HEK293T (cell line): ENCODE data around the gene PITHD1.

Experiments
- CTCF ChIA-PET: fragments of 350-600 bp; formaldehyde crosslinking; extraction: SDS; loops from one replicate; lab custom pipeline; 2021; ENCODE audit warnings: antibody characterized with exemption, inconsistent platforms; lab: Yijun Ruan, JAX
- POLR2A ChIA-PET: fragments of 350-600 bp; formaldehyde crosslinking; extraction: SDS; loops from one replicate; lab custom pipeline; 2020; ENCODE audit warnings: antibody characterized with exemption, inconsistent platforms; lab: Yijun Ruan, JAX
- DNase-seq: peaks from one replicate; pipeline ENCODE4 v3.0.0; 2012; ENCODE audit warnings: mixed read lengths; ENCODE audit errors: extremely low spot score
- ARNT ChIP-seq: fragments of 450-650 bp; IDR thresholded peaks from 2 replicates; pipeline ENCODE4 v1.6.1; 2017; ENCODE audit warnings: mild to moderate bottlenecking
- BHLHE40 ChIP-seq: fragments of 450-650 bp; IDR thresholded peaks from 2 replicates; pipeline ENCODE4 v1.6.1; 2016; ENCODE audit warnings: mild to moderate bottlenecking, moderate library complexity, borderline replicate concordance
- CTBP1 ChIP-seq: fragments of 450-650 bp; IDR thresholded peaks from 2 replicates; pipeline ENCODE4 v1.6.1; 2016; ENCODE audit warnings: borderline replicate concordance
- ELF4 ChIP-seq: fragments of 450-650 bp; IDR thresholded peaks from 2 replicates; pipeline ENCODE4 v1.6.1; 2017; ENCODE audit warnings: antibody characterized with exemption
- FOXA1 ChIP-seq: fragments of 450-650 bp; IDR thresholded peaks from 2 replicates; pipeline ENCODE4 v1.6.1; 2016; ENCODE audit warnings: mild to moderate bottlenecking
- FOXK2 ChIP-seq: fragments of 450-650 bp; IDR thresholded peaks from 2 replicates; pipeline ENCODE4 v1.6.1; 2016; ENCODE audit warnings: mild to moderate bottlenecking
- FOXM1 ChIP-seq: fragments of 450-650 bp; IDR thresholded peaks from 2 replicates; pipeline ENCODE4 v1.6.1; 2017; ENCODE audit warnings: mild to moderate bottlenecking, borderline replicate concordance
- HDGF ChIP-seq: fragments of 450-650 bp; IDR thresholded peaks from 2 replicates; pipeline ENCODE4 v1.6.1; 2017; ENCODE audit warnings: antibody characterized with exemption, borderline replicate concordance
- L3MBTL2 ChIP-seq: fragments of 450-650 bp; conservative IDR thresholded peaks from 2 replicates; pipeline ENCODE4 v1.6.1; 2016; ENCODE audit warnings: mild to moderate bottlenecking
- LEF1 ChIP-seq: fragments of 450-650 bp; IDR thresholded peaks from 2 replicates; pipeline ENCODE4 v1.6.1; 2017; ENCODE audit warnings: mild to moderate bottlenecking, borderline replicate concordance
- NFRKB ChIP-seq: fragments of 450-650 bp; IDR thresholded peaks from 2 replicates; pipeline ENCODE4 v1.6.1; 2016; ENCODE audit warnings: mild to moderate bottlenecking, moderate library complexity
- PKNOX1 ChIP-seq: fragments of 450-650 bp; IDR thresholded peaks from 2 replicates; pipeline ENCODE4 v1.6.1; 2016
- SP1 ChIP-seq: fragments of 450-650 bp; IDR thresholded peaks from 2 replicates; pipeline ENCODE4 v1.6.1; 2017
- SUZ12 ChIP-seq: fragments of 450-650 bp; IDR thresholded peaks from 2 replicates; pipeline ENCODE4 v1.6.1; 2016; ENCODE audit warnings: mild to moderate bottlenecking
- TARDBP ChIP-seq: fragments of 450-650 bp; IDR thresholded peaks from 2 replicates; pipeline ENCODE4 v1.6.1; 2016
- ZNF384 ChIP-seq: fragments of 450-650 bp; IDR thresholded peaks from 2 replicates; pipeline ENCODE4 v1.6.1; 2016

Gene PITHD1

GRCh38 chr1:23763041-23763577 is 15.1 kb upstream of the PITHD1 start:
- DNase-seq, result no peak
- TF ChIP-seq NFRKB, result no peak
- TF ChIP-seq LEF1, result no peak
- no peak for TF ChIP-seq ARNT
- no peak for TF ChIP-seq L3MBTL2
- no peak for TF ChIP-seq SP1
- TF ChIP-seq CTBP1, result no peak
- TF ChIP-seq FOXK2, result no peak
- TF ChIP-seq ELF4, result no peak
- POLR2A ChIA-PET, result interaction anchor here (0.7 to 1.0 kb wide), 2 partner anchors 20 to 72 kb away, joined by 3 to 4 read pairs; partner anchors contain the start of genes ELOA and RPL11
- CTCF ChIA-PET, result no interaction called here

GRCh38 chr1:23768733-23769132 is 9.5 kb upstream of the PITHD1 start:
- ChIA-PET POLR2A (no interaction called here), CTCF (interaction anchor here (0.6 kb wide), 1 partner anchor 9 kb away, joined by 4 read pairs; the partner anchor contains the start of gene PITHD1)
- TF ChIP-seq HDGF (no peak), LEF1 (no peak), L3MBTL2 (no peak), PKNOX1 (no peak), BHLHE40 (no peak)

DNA sequence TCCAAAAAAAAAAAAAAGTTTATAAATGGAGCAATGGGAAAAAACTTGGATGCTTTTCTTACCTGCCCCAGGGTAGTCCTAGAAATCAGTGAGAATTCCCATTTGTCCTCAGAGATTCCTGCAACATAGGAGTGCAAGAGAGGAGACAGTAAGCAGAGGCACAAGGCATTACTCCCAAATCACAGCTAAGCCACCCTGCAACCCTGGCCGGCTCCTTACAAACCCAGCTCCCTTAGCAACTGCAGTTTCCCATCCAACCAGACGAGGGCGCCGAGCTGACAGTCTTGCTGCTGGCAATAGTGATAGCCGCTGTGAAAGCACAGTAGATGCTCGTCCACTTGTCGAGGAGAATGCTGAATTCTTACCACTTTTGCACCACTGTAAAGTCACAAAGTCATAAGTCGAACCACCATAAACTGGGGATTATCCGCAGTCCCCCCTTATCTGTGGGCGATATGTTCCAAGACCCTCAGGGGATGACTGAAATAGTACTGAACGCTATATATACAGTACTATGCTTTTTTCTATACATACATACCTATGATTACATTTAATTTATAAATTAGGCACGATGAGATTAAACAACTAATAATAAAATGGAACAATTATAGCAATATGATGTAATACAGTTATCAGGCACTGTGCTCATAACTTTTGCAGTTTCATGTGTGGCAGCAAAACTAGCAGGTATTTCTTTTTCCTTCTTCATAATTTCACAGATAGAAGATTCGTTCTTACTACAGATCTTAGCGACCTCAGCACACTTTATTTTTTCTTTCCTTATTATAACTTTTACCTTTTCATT is 6.0 kb upstream of the PITHD1 start:
- CTCF ChIA-PET, result interaction anchor here (0.6 to 1.8 kb wide), 12 partner anchors 8 to 251 kb away, joined by 3 to 13 read pairs (median 4); no protein-coding TSS in a partner anchor
- TF ChIP-seq SUZ12, result no peak
- no peak for TF ChIP-seq LEF1
- no peak for TF ChIP-seq ZNF384
- TF ChIP-seq FOXM1, result no peak
- TF ChIP-seq NFRKB, result no peak
- no peak for TF ChIP-seq ARNT
- no peak for TF ChIP-seq FOXK2
- TF ChIP-seq L3MBTL2, result no peak
- no peak for TF ChIP-seq ELF4
- no peak for TF ChIP-seq HDGF
- no peak for TF ChIP-seq BHLHE40
- no peak for TF ChIP-seq FOXA1
- no peak for TF ChIP-seq SP1
- TF ChIP-seq TARDBP, result no peak
- TF ChIP-seq PKNOX1, result no peak
- TF ChIP-seq CTBP1, result no peak
- peak; percentile 83 for DNase-seq
- POLR2A ChIA-PET, result interaction anchor here (0.9 to 1.3 kb wide), 3 partner anchors 29 to 144 kb away, joined by 3 to 7 read pairs (median 4); partner anchors contain the start of genes ELOA and HMGCL

More at GRCh38 chr1:23768733-23769132, 9.5 kb upstream of the PITHD1 start:
- no peak for DNase-seq

DNA sequence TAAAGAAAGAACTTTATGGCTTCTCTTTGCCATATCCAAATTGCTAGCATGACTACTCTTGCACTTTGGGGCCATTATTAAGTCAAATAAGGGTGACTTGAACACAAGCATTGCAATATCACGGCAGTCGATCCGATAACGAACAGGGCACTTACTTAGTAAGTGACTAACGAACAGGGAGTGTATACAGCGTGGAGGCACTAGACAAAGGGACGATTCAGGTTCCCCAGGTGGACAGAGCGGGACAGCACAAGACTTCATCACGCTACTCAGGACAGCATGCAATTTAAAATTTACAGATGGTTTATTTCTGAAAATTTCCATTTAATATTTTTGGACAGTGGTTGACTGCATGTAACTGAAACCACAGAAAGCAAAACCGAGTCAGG is 5.4 kb upstream of the PITHD1 start:
- TF ChIP-seq BHLHE40, result no peak
- no peak for TF ChIP-seq ZNF384
- no peak for TF ChIP-seq FOXM1
- TF ChIP-seq FOXK2, result no peak
- no peak for TF ChIP-seq LEF1
- TF ChIP-seq PKNOX1, result no peak
- TF ChIP-seq ELF4, result no peak
- no peak for TF ChIP-seq ARNT
- TF ChIP-seq L3MBTL2, result no peak
- no peak for TF ChIP-seq FOXA1
- TF ChIP-seq SUZ12, result no peak
- no peak for DNase-seq
- ChIA-PET POLR2A (no interaction called here), CTCF (no interaction called here)

DNA sequence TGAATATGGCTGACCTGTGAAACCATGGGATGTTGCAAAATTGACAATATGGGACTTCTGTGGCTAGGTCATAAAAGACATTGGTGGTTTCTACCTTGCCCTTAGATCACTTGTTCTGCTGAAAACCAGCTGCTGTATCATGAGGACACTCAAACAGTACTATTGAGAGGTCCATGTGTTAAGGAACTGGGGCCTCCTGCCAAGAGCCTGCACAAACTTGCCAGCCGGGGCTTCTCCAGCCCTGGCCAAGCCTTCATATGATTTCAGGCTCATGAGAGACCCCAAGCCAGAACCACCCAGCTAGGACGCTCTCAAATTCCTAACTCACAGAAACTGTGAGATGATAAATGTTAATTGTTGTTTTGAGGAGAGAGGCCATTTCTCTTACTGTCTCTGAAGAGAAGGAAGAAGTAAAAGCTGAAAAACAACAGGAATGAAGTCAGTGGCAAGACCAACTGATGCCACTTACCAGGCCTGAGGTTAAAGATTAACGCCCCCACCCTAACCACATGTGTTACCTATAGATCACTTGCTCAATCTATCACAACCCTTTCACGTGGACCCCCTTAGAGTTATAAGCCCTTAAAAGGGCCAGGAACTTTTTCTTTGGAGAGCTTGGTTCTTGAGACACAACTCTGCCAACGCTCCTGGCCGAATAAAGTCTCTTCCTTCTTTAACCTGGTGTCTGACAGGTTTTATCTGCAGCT is 3.9 kb upstream of the PITHD1 start:
- CTCF ChIA-PET, result no interaction called here
- POLR2A ChIA-PET, result interaction anchor here (1.2 kb wide), 1 partner anchor 10 kb away, joined by 3 read pairs; no protein-coding TSS in a partner anchor
- no peak for DNase-seq
- TF ChIP-seq SUZ12 (no peak), NFRKB (no peak), L3MBTL2 (no peak), ARNT (no peak), SP1 (no peak), LEF1 (no peak)
